ENCODE results near the gene SLC16A11. TPM values are rescaled to one million over a fixed set of nuclear protein-coding genes. Genes with fewer than 3 reads are reported as not detected.

SLC16A11 gene
- total RNA-seq, 1 donor from 2014 or later: not detected

DNA sequence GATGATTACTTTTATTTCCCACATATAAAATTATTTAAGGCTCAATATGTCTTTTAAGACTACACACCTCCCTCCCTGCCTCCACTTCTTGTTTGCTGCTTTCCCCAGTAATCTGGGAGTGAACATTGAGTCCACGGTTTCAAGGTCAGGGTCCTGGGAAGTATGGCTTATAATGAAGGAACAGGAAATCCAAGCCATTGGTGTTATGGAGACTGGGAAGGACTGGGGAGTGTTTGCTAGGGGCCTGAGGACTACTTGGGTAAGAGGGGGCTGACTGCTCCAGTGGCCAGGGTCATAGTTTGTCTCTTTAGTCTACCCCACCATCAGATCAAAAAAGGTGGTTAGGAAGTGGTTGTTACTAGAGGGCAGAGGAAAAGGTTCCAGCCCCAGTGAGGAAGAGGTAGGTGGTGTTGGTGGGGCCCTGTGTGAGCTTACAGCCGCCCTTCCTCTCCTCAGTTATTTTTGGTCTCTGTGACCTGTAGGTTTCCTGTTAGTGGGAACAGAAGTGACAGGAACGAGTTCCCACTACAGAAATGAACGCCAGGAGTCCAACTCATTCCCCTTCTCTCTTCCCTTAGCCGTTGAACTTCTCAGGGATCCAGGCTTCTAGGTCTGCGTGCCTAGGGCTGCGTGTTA lies 8.8 kb downstream of the SLC16A11 start:
- H4K20me1 ChIP-seq (ENCODE audit: insufficient read depth, low read length): no peaks in the 10 kb centered on the region
- peaks cover 15% of the 10 kb centered on the region for H3K4me1 ChIP-seq (ENCODE audit: insufficient read depth, low read length)
- peaks cover 6% of the 10 kb centered on the region for H3K36me3 Mint-ChIP-seq (ENCODE audit: low read depth, unreplicated experiment)
- DNase-seq (ENCODE audit: low read depth) (no peak), FAIRE-seq (no peak)
- H3K4me1 Mint-ChIP-seq (ENCODE audit: low read depth, unreplicated experiment): peaks cover 7% of the 10 kb centered on the region
- peak overlapping the region; percentile 70 for H3K4me3 ChIP-seq (ENCODE audit: insufficient read depth, low read depth, low read length)
- H3K27me3 Mint-ChIP-seq (ENCODE audit: low read depth, unreplicated experiment): peaks cover 2% of the 10 kb centered on the region
- no peak for TF ChIP-seq EZH2 (IDR thresholded peaks at IDR 0.05; ENCODE audit: insufficient read depth, low read length)
- TF ChIP-seq, protein P1, sequence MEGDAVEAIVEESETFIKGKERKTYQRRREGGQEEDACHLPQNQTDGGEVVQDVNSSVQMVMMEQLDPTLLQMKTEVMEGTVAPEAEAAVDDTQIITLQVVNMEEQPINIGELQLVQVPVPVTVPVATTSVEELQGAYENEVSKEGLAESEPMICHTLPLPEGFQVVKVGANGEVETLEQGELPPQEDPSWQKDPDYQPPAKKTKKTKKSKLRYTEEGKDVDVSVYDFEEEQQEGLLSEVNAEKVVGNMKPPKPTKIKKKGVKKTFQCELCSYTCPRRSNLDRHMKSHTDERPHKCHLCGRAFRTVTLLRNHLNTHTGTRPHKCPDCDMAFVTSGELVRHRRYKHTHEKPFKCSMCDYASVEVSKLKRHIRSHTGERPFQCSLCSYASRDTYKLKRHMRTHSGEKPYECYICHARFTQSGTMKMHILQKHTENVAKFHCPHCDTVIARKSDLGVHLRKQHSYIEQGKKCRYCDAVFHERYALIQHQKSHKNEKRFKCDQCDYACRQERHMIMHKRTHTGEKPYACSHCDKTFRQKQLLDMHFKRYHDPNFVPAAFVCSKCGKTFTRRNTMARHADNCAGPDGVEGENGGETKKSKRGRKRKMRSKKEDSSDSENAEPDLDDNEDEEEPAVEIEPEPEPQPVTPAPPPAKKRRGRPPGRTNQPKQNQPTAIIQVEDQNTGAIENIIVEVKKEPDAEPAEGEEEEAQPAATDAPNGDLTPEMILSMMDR (IDR thresholded peaks at IDR 0.05; ENCODE audit: insufficient read depth, low read depth, low read length): no peak
- no peaks in the 10 kb centered on the region for H3K27me3 ChIP-seq (ENCODE audit: insufficient read depth, low read length)
- peak overlapping the region; percentile 94 for H3K4me3 Mint-ChIP-seq (ENCODE audit: unreplicated experiment)
- peak overlapping the region; percentile 93 for H3K4me2 ChIP-seq (ENCODE audit: low read length)
- no peaks in the 10 kb centered on the region for H3K79me2 ChIP-seq (ENCODE audit: insufficient read depth, low read length)
- H3K9me3 ChIP-seq (ENCODE audit: insufficient read depth, low read depth, low read length): no peaks in the 10 kb centered on the region
- H3K27ac ChIP-seq (ENCODE audit: low read depth, low read length): peak overlapping the region; percentile 61
- peaks cover 2% of the 10 kb centered on the region for H3K9me3 Mint-ChIP-seq (ENCODE audit: unreplicated experiment)
- peak overlapping the region; percentile 72 for H3K27ac Mint-ChIP-seq (ENCODE audit: unreplicated experiment)
- H3K9ac ChIP-seq (ENCODE audit: low read length): peak overlapping the region; percentile 80
- H2AFZ ChIP-seq (ENCODE audit: low read depth, low read length): peak overlapping the region; percentile 89
- H3K36me3 ChIP-seq (ENCODE audit: insufficient read depth, low read length): no peaks in the 10 kb centered on the region

DNA sequence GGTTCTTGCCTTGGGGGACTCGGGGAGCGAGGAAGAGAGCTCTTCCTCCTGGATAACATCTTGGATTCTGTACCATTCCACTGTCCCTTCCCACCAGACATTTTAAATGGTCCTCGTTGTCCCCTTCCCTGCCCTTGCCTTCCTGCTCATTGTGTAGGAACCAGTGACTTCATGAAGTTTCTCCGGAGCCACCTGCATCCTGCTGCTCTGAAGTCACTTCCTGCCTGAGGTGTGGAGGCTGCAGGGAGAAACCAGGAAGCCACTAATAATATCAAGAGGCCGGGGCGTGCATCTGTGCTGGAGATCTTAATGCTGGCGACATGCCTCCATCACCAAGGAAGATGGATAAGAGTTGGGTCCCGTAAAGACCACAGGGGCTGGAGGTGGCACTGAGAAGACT lies 14.2 kb downstream of the SLC16A11 start:
- Histone ChIP-seq H3K4me2 (ENCODE audit: low read length) (no peak overlapping the region), H3K4me3 (ENCODE audit: insufficient read depth, low read depth, low read length) (no peak overlapping the region), H3K36me3 (ENCODE audit: insufficient read depth, low read length) (no peaks in the 10 kb centered on the region), H3K27ac (ENCODE audit: low read depth, low read length) (no peak overlapping the region), H3K9ac (ENCODE audit: low read length) (no peak overlapping the region), H3K79me2 (ENCODE audit: insufficient read depth, low read length) (no peaks in the 10 kb centered on the region), H4K20me1 (ENCODE audit: insufficient read depth, low read length) (no peaks in the 10 kb centered on the region), H3K4me1 (ENCODE audit: insufficient read depth, low read length) (no peaks in the 10 kb centered on the region), H3K27me3 (ENCODE audit: insufficient read depth, low read length) (no peaks in the 10 kb centered on the region), H2AFZ (ENCODE audit: low read depth, low read length) (no peak overlapping the region), H3K9me3 (ENCODE audit: insufficient read depth, low read depth, low read length) (no peaks in the 10 kb centered on the region)
- Mint-ChIP-seq H3K27ac (ENCODE audit: unreplicated experiment) (no peak overlapping the region), H3K27me3 (ENCODE audit: low read depth, unreplicated experiment) (peaks cover 6% of the 10 kb centered on the region), H3K4me3 (ENCODE audit: unreplicated experiment) (no peak overlapping the region), H3K4me1 (ENCODE audit: low read depth, unreplicated experiment) (no peaks in the 10 kb centered on the region), H3K36me3 (ENCODE audit: low read depth, unreplicated experiment) (peaks cover 1% of the 10 kb centered on the region), H3K9me3 (ENCODE audit: unreplicated experiment) (peaks cover 4% of the 10 kb centered on the region)
- DNase-seq (ENCODE audit: low read depth) (no peak), FAIRE-seq (no peak)
- TF ChIP-seq, protein P1 (IDR thresholded peaks at IDR 0.05; ENCODE audit: insufficient read depth, low read depth, low read length): no peak
- TF ChIP-seq EZH2 (IDR thresholded peaks at IDR 0.05; ENCODE audit: insufficient read depth, low read length): no peak

DNA sequence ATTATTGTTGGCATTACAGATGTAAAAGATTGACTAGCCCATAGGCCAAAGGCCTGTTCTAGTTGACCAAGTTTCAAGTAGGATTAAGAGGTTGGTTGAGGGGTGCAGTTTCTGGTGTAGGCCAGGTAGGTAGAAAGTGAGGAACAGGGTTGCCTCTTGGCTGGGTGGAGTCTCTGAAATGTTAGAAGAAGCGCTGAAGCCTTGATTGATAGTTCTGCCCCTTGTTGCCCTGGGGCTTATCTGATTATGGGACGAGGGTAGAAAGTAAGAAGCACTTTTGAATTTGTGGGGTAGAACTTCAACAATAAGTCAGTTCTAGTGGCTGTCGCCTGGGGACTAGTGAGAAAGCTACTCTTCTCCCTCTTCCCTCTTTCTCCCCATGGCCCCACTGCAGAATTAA lies 14.8 kb downstream of the SLC16A11 start:
- no peak for FAIRE-seq
- Histone ChIP-seq H3K27ac (ENCODE audit: low read depth, low read length) (no peak overlapping the region), H3K4me2 (ENCODE audit: low read length) (no peak overlapping the region), H3K79me2 (ENCODE audit: insufficient read depth, low read length) (no peaks in the 10 kb centered on the region), H3K9me3 (ENCODE audit: insufficient read depth, low read depth, low read length) (no peaks in the 10 kb centered on the region), H3K9ac (ENCODE audit: low read length) (no peak overlapping the region), H3K27me3 (ENCODE audit: insufficient read depth, low read length) (no peaks in the 10 kb centered on the region), H4K20me1 (ENCODE audit: insufficient read depth, low read length) (no peaks in the 10 kb centered on the region), H2AFZ (ENCODE audit: low read depth, low read length) (no peak overlapping the region), H3K4me3 (ENCODE audit: insufficient read depth, low read depth, low read length) (no peak overlapping the region), H3K4me1 (ENCODE audit: insufficient read depth, low read length) (no peaks in the 10 kb centered on the region), H3K36me3 (ENCODE audit: insufficient read depth, low read length) (no peaks in the 10 kb centered on the region)
- Mint-ChIP-seq H3K4me3 (ENCODE audit: unreplicated experiment) (no peak overlapping the region), H3K4me1 (ENCODE audit: low read depth, unreplicated experiment) (no peaks in the 10 kb centered on the region), H3K27ac (ENCODE audit: unreplicated experiment) (no peak overlapping the region), H3K9me3 (ENCODE audit: unreplicated experiment) (peaks cover 4% of the 10 kb centered on the region), H3K36me3 (ENCODE audit: low read depth, unreplicated experiment) (peaks cover 1% of the 10 kb centered on the region), H3K27me3 (ENCODE audit: low read depth, unreplicated experiment) (peaks cover 6% of the 10 kb centered on the region)
- no peak for TF ChIP-seq EZH2 (IDR thresholded peaks at IDR 0.05; ENCODE audit: insufficient read depth, low read length)
- TF ChIP-seq, protein P1 (IDR thresholded peaks at IDR 0.05; ENCODE audit: insufficient read depth, low read depth, low read length): no peak
- DNase-seq (ENCODE audit: low read depth): no peak

Data from astrocyte (in vitro differentiated cells and primary cell).